Measurements from ENCODE around the gene PPP2R5D.

GRCh38 chr6:43034190-43034525 lies 49.8 kb downstream of the PPP2R5D start:
- TF ChIP-seq, protein P1, sequence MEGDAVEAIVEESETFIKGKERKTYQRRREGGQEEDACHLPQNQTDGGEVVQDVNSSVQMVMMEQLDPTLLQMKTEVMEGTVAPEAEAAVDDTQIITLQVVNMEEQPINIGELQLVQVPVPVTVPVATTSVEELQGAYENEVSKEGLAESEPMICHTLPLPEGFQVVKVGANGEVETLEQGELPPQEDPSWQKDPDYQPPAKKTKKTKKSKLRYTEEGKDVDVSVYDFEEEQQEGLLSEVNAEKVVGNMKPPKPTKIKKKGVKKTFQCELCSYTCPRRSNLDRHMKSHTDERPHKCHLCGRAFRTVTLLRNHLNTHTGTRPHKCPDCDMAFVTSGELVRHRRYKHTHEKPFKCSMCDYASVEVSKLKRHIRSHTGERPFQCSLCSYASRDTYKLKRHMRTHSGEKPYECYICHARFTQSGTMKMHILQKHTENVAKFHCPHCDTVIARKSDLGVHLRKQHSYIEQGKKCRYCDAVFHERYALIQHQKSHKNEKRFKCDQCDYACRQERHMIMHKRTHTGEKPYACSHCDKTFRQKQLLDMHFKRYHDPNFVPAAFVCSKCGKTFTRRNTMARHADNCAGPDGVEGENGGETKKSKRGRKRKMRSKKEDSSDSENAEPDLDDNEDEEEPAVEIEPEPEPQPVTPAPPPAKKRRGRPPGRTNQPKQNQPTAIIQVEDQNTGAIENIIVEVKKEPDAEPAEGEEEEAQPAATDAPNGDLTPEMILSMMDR (IDR thresholded peaks at IDR 0.05), result no peak
- no peak for TF ChIP-seq ZFX (IDR thresholded peaks at IDR 0.05; ENCODE audit: borderline replicate concordance)

Data from 22Rv1 (cell line).